ENCODE results near the gene SP6.

Gene SP6

DNA sequence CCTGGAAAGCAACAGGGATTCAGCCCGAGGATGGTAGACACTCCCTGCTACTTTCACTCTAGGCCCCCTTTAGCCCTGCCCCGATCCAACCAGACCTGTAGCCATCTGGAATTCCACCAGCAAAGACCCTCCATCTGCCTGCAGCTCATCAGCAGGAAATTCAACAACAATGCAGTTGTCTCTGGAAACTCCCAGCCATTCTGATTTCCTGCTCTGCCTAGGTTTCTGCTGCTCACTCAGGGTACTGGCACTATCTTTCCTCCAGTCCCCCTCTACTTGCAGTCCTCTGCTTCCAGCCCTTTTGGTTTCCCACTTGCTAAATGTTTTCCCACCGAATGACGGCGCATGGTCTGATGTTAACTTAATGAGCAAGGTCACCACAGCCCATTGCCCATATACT, 2.7 kb upstream of the SP6 start:
- no peak for DNase-seq

- no peak for DNase-seq
Measured at GRCh38 chr17:47852113-47852949, 1.4 kb upstream of the SP6 start.

- DNase-seq = no peak
Measured at GRCh38 chr17:47851764-47852112, 775 bp upstream of the SP6 start.

GRCh38 chr17:47850373-47850691, 631 bp downstream of the SP6 start:
- DNase-seq = no peak

DNA sequence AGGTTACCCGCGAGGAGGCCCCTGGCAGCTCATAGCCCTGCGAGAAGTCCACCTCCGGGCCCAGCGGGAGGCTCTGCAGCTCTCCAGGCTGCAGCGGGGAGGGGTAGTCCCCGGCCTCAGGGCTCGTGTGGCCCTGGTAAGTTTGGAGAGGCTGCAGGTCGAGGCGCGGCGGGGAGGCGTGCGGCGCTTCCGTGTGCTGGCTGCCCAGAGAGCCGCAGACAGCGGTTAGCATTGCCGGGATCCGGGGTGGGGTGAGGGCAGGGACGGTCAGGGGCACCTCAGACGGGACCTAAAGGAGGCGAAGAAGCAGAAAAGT, 2.8 kb downstream of the SP6 start:
- no peak for DNase-seq

DNA sequence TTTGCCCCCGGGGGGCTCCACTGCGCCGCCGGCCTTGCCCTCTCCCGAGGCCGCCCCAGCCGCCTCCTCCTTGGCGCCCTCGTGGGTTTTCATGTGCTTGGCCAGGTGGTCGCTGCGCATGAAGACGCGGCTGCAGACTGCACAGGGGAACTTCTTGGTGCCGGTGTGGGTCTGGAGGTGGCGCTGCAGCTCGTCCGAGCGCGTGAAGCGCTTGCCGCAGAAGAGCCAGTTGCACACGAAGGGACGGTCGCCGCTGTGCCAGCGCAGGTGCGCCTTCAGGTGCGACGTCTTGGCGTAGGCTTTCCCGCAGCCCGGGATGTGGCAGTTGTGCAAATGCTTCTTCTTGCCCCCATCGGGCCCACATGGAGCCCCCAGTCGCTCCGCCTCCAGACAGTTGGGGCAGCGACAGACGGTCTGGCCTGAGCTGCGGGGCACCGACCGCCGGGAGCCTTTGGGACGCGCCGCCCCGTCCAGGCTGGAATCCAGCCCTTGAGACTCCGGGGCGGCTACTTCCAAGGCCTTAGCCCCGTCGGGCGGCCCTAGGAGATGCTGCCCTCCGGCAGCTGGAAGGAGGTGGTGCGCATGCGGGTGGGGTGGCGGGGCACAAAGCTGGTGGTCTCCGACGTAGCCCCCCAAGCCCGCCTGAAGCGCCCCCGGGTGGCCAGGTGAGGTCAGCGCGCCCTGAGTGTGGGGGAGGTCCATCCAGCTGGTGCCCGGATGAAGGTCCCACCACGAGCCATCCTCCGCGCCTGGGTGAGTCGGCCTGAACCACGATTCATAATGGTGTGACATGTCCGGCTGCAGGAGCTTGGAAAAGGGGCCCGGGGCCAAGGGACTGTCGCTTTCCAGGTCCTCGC, 3.4 kb downstream of the SP6 start:
- peak; percentile 24 to 47 for DNase-seq

DNA sequence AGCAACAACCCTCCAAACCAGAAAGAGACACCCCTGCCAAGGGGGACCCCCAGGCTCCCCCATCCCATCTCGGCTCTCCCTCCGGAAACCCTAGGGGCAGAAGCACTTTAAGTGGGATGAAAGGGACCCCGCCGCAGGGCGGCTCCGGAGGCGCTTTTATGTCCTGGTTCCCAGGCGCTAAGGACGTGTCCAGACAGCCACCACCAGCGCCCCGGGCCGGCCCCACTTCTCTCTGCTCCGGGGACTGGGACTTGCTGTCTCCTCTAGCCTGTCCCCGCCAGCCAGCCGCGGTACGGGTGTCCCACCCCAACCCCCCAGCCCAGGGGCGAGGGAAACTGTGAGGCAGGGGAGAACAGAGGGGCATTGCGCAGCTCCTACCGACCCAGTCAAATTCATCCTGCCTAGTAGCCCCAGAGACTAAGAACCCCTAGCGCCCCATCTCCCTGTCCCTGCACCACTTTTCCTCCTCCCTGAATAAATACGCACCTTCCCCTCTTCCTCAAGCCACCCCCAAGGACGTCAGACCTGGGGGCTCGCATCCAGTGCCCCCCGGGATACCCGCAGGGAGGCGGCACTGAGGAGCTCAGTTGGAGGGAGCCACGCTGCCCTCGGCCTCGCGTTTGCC, 4.1 kb downstream of the SP6 start:
- DNase-seq = no peak

DNA sequence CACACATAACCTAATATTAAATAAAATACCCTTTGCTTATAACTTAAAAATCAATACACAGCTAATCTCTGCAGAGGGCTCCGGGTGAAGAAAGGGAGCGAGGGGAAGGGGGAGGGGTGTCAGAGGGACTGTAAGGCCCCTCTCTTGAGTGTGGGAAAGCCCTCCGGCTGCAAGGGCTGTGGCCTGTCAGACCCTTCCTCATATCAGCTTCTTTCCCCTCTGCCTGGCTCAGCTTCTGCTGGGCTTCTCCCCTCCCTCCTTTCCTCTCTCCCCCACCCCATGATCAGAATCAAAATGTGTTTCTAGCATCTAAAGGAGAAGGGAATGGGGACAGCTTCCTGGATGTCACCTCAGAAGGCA, 5.3 kb downstream of the SP6 start:
- no peak for DNase-seq

DNA sequence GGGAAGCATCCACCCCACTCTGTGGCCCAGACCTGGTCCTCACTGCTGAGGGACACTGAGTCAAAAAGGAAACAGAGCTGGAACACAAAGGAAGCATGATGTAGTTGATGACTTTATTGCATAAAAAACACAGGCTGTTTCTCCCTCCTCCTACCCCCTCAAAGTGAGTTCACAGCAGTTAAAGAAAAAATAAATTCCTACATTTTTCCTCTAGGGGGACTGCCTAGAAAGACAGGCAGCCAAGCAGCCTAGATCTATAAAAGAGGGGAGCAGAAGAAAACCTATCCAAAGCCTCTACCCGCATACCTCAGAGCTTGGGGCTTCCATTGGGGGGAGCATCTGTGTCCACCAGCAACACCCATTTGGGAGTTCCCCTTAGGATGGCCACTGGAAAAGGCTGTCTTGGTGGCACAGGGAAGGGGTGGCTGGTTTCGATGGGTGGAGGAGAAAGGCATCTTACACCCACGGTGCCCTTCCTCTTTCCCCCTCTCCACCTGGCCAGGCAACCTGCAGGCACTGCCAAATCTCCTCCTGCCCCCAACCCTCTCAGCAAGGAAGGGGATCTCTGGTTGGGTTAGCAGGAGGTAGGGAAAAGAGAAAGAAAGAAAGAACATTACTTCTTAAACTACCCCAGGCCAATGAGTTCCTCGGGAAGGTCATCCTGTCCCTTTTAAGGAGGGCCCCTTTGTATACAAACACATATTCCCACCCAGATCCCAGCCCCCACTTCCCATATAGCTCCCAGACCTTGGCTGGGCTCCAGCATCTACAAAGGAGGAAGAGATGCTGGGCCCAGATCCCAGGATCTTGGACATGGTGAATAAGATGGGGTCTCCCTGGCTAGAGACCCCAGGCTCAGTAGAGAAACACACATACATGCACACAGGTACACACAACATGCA, 5.9 kb downstream of the SP6 start:
- no peak for DNase-seq

GRCh38 chr17:47844227-47844626, 6.7 kb downstream of the SP6 start:
- no peak for DNase-seq

DNA sequence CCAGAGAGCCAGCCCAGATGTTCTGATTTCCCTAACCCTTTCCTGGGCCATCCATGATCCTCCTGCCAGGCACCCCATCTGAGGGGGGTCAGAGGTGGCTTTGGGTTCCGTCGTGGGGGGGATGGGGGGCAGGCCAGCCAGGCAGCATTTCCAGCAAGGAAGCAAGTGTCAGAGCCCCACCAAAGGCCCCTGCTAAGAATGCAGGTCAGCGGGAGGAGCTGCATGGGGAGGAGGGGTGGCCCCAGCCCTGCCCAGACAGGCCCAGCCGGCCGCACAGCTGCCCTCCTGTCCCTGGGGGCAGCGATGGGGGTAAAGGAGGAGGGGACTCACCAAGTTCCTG, 7.6 kb downstream of the SP6 start:
- DNase-seq = no peak

GRCh38 chr17:47841488-47842291, 9.3 kb downstream of the SP6 start:
- DNase-seq = no peak

- peak; percentile 86 to 90 for DNase-seq
Measured at GRCh38 chr17:47840742-47841487, 10.0 kb downstream of the SP6 start, which contains the start of gene SCRN2. SCRN2 (minus strand) TSS chr17:47841273; CDS start chr17:47840843, 430 bp downstream.

GRCh38 chr17:47840001-47840741, 10.8 kb downstream of the SP6 start:
- no peak for DNase-seq

DNA sequence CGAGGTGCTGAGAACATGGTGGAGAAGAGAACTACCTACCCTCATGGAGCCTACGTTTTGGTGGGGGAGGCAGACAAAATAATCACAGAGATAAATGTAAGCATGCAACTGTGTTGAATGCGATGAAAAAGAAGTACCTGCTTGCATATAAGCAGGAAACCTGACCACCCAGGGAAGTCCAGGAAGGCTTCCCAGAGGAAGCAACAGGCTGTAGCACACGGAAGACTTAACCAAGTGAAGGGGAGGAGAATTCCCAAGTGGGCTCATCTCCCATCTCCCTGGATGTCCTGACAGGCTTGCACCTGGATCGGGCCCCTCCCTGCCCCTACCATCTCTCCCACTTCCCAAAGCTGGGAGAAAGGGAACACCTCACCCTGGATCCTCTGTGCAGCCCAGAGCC, 11.9 kb downstream of the SP6 start:
- DNase-seq = no peak

GRCh38 chr17:47838636-47839035, 12.3 kb downstream of the SP6 start:
- no peak for DNase-seq

GRCh38 chr17:47837401-47838039, 13.4 kb downstream of the SP6 start:
- no peak for DNase-seq

GRCh38 chr17:47836601-47837000, 14.4 kb downstream of the SP6 start:
- no peak for DNase-seq

- DNase-seq = no peak
Measured at GRCh38 chr17:47834756-47835155, 16.2 kb downstream of the SP6 start.

DNA sequence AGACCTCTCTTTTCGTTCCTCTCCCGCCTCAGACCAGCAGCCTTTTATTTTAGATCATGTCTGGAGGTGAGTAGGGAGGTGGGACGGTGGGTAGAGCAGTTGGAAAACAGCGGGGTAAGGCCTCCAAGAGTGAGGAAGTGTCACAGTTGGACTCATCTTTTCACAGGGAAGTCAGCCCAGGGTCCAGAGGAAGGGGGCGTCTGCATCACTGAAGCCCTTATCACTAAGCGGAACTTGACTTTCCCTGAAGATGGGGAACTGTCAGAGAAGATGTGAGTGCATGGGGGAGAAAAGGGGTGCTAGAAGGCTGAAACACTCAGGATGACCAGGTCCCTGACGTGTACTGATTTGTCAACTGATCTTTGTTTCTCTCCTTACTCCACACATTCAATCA, 19.0 kb downstream of the SP6 start:
- DNase-seq = peak in 1 of 2 donors; percentile 13
